Left kidney (tissue), 2 donors: Measurements from ENCODE around the gene HTR2C. TPM values are rescaled to one million over a fixed set of nuclear protein-coding genes. Genes with fewer than 3 reads are reported as not detected.
"Not testable (repeated sequence)": the region's sequence is repeated elsewhere in the genome, so short reads cannot be mapped to it uniquely, and the experiment has no call there.

Experiments used
- DNase-seq: peaks from one replicate; pipeline ENCODE4 v3.0.0-alpha.2; 2013
- polyA plus RNA-seq: library from polyadenylated mRNA; unstranded; fragments of 120-200 nt; gene quantifications from one replicate; pipeline ENCODE4 v1.2.1, GENCODE V29; 2013; ENCODE audit not compliant: insufficient read length

The HTR2C gene
- polyA plus RNA-seq, 1 donor: 2.1 TPM

GRCh38 chrX:114712466-114712865 is 128.6 kb downstream of the HTR2C start:
- no peak for DNase-seq

DNA sequence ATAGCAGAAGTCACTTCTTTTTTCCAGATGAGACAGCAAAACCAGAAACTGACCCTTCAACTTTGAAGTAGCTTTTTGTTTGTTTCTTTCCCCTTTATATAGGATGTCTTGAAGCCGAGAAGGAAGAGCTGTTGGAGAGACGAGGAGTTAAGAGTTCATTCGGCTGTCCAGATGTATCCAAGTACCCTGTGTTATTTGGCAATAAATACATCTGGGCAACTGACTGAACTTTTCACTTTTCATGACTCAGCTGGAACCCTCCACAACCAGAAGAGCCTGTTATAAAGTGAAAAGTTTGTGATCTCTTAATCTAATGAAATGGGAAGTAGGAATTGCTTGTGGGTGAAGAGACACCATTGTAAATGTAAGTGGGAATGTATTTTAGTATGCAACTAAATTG is 131.2 kb downstream of the HTR2C start:
- DNase-seq: no peak

DNA sequence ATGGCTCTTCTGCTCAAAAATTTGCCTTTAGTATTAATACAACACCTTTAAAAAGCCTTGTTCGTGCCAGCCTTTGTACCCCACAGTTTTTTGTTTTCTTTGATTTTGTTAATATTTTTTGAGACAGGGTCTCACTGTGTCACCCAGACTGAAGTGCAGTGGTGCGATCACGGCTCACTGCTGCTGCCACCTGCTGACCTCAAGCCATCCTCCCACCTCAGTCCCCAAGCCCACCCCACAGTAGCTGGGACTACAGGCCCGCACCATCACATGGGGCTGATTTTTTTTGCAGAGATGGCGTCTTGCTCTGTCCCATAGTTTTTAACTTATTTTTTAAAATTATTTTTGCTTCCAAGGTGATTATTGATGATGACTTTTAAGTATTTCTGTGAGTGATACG is 134.0 kb downstream of the HTR2C start:
- DNase-seq: no peak

DNA sequence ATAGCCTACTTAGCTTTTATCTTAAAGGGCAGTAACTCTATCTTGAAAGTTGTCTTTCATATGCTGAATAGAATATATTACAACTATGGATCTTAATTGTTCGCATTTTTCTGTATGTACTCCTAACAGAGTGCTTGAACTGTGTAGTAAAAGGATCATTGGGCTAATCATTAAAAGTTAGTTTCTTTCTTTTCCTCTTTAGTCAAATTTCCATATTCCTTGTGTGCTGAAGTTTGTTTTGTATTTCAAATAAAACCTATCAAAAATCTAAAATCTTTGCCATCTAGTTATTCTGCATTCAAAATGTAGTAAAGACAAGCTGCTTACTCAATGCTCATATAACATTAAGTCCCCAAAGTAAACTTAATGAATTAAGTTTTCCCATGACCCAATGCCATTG is 182.7 kb downstream of the HTR2C start:
- no peak for DNase-seq

DNA sequence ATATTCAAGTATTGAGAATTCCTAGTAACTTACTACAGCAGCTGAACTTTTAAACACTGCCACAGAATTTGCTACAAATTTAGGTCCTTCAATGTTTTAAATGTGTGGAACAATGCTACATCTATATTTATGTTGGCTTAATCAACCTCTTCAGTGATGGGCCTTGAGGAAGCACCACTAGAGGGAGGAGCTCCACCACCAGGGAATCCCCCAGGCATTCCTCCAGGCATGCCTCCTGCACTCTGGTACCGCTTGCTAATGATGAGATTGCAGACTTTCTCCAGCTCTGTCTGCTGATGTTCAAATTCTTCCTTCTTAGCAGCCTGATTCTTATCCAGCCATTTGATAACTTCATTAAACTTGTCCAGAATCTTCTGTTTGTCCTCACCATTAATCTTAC is 190.8 kb downstream of the HTR2C start:
- no peak for DNase-seq

- DNase-seq: no peak
These were observed 199.0 kb downstream of the HTR2C start for GRCh38 chrX:114782925-114783324.

- no peak for DNase-seq
These were observed 203.2 kb downstream of the HTR2C start for GRCh38 chrX:114787061-114787460.

DNA sequence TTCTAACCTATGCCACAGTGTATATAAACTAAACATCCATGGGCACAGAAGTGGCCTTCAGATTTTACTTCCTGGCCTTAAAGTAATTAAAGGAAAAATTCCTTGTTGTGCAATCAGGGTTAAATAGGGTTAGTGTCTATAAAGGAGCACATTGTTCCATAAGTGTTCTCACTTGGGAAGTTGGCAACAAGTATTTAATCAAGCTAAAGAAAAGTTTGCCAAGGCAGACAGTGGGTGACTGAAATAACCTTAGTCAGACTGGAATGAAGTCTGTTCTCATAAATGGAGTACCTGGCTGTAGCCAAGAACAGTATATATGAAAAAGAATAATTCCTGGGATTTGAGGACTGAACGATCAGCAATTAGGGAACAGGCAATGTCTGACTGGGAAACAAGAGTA is 213.6 kb downstream of the HTR2C start:
- no peak for DNase-seq

DNA sequence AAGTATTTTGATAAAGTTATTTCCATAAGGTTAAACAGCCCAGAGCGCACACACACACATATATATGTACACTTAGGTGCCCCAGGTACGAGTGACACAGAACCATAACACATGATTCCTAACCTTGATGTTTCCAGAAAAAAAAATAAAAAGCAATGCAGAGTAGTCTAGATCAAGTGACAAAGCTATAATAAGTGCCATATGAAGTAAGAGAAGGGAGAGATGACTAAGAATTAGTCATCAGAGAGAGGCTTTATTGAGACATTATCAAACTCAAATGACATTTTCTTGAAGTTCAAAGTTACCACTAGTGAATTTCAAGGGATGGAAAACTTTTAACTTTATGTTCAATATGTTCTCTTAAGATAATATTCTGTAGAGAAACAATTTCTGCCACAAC is 215.0 kb downstream of the HTR2C start:
- DNase-seq: no peak

- no peak for DNase-seq
These were observed 216.8 kb downstream of the HTR2C start for GRCh38 chrX:114800719-114801118.

- DNase-seq: no peak
These were observed 235.6 kb downstream of the HTR2C start for GRCh38 chrX:114819509-114819908.

DNA sequence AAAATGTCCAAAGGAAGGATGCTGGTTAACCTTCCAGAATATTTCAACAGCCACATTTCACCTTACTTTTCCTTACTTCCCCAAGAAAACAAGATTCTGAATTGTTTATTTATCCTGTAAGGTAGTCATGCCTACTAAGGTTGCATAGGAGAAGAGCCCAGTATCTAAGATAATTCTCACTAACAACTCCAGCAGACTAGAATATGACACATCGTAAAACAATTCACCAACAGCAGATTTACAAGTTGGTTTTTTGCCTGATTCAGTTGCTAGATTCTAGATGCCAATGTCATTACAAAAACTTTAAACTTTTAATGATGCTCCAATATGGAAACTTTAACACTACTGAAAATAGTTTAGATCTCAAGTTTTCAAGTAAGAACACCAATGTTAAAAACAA is 257.2 kb downstream of the HTR2C start:
- no peak for DNase-seq

- DNase-seq: no peak
These were observed 258.3 kb downstream of the HTR2C start for GRCh38 chrX:114842181-114842580.

GRCh38 chrX:114889481-114889880 is 305.6 kb downstream of the HTR2C start:
- no peak for DNase-seq

DNA sequence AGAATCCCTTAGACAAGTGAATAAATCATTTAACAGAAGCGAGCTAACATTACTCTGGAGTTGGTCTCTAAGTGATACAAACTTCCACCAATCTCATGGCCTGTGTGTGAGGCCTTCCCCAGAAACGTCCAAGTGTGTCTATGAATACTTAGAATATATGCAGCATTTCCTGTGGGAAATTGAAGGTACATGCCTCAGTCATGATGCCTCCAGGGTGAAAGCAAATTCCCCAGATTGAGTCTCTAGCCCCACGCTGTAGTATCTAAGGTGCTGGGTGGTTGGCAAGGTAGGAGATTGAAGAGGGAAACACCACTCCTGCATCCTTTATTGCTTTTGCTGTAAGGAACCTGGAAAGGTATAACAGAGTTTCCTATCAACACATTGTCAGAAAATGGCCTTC is 319.7 kb downstream of the HTR2C start:
- no peak for DNase-seq

GRCh38 chrX:114905251-114905650 is 321.4 kb downstream of the HTR2C start:
- no peak for DNase-seq

GRCh38 chrX:114906984-114907510 is 323.2 kb downstream of the HTR2C start:
- no peak for DNase-seq

GRCh38 chrX:114924423-114924822 is 340.5 kb downstream of the HTR2C start:
- no peak for DNase-seq

GRCh38 chrX:114924856-114925255 is 341.0 kb downstream of the HTR2C start:
- DNase-seq: no peak

DNA sequence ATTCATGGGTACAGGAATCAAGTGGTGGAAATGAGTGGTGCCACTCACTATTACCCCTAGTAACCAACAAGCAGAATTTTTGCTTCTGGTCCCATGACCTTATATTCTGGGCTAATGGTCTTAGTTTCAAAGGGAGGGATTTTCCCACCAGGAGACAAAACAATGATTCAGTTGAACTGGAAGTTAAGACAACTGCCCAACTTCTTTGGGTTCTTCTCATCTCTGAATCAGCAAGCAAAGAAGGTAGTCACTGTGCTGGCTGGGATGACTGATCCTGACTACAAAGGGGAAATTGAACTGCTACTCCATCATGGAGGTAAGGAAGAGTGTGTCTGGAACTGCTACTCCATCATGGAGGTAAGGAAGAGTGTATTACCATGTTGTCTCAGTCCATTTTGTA is 346.3 kb downstream of the HTR2C start:
- DNase-seq: no peak

DNA sequence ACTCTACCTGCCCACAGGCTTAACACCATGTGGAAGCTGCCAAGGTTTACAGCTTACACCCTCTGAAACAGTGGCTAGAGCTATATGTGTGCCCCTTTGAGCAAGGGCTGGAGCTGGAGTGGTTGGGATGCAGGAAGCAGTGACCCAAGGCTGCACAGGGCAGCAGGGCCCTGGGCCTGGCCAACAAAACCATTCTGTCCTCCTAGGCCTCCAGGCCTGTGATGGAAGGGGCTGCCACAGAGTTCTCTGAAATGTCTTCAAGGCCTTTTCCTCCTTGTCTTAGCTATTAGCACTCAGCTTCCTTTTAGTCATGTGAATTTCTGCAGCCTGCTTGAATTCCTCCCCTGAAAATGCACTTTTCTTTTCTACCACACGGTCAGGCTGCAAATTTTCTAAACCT is 348.7 kb downstream of the HTR2C start:
- no peak for DNase-seq

DNA sequence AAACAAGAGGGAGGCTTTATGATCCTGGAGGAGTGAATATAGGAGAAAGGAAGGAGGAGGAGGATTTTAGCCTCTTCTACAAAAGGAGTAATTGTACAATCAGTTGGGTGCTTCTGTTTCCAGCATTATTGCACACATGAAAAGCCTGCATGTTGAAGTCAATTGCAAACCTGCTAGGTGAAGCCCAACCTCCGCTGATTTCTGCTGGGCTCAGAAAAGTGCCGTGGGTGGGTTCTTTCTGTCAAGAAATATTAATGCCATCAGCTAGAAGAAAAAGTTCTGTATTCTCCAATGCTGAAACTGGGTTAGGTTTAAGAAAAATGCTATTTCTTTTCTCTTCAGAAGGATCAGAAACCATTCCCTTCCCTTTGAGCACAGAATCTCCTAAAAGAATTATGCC is 349.4 kb downstream of the HTR2C start:
- DNase-seq: not testable (repeated sequence)

GRCh38 chrX:114937090-114937489 is 353.2 kb downstream of the HTR2C start:
- not testable (repeated sequence) for DNase-seq

DNA sequence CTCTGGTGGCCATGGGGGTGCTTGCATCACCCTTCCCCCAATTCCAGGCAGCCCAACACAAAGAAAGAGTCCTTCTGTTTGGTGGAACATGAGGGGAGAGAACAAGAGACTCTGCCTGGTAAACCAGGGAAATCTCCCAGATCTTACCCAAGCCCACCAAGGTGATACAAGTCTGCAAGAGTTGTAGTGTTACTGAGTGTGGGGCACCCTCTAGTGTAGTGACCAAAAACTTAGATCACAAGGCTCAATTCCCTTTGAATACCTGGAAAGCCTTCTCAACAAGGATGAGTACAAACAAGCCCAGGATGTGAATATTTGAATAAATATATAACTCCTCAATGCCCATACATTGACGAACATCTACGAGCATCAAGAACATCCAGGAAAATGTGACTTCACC is 368.8 kb downstream of the HTR2C start:
- no peak for DNase-seq
